Stimulated activated CD4-positive, alpha-beta T cell treated with anti-CD3 and anti-CD28 coated beads, Interleukin-1b, Interleukin-23, amount 100 ng/mL, for 1 hour (primary cell): ENCODE data around the gene NAA20.
"Not testable (repeated sequence)": the region's sequence is repeated elsewhere in the genome, so short reads cannot be mapped to it uniquely, and the experiment has no call there.

Source experiments
- DNase-seq, 2 donors: peaks; one replicate each; pipeline ENCODE4 v3.0.0-alpha.2; 2020; ENCODE audit warnings: low read depth in 2 of 2

NAA20 gene

DNA sequence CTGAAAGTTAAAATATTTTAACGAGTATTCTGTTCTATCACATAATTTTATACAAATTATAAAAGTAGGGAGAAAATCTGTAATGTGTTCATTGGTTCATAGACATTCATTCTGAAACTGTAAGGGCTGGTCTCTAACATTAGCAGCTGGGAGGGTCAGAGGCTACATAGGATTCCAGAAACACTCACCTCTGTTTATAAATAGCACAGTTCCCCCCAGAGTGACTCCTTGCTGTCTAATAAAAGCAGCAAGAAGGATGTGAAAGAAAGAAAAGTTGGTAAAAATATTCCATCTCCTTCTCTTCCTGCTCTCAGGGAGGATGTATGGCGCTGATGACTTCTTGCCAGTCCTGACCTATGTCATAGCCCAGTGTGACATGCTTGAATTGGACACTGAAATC lies 25.3 kb upstream of the NAA20 start:
- DNase-seq, result no peak

DNA sequence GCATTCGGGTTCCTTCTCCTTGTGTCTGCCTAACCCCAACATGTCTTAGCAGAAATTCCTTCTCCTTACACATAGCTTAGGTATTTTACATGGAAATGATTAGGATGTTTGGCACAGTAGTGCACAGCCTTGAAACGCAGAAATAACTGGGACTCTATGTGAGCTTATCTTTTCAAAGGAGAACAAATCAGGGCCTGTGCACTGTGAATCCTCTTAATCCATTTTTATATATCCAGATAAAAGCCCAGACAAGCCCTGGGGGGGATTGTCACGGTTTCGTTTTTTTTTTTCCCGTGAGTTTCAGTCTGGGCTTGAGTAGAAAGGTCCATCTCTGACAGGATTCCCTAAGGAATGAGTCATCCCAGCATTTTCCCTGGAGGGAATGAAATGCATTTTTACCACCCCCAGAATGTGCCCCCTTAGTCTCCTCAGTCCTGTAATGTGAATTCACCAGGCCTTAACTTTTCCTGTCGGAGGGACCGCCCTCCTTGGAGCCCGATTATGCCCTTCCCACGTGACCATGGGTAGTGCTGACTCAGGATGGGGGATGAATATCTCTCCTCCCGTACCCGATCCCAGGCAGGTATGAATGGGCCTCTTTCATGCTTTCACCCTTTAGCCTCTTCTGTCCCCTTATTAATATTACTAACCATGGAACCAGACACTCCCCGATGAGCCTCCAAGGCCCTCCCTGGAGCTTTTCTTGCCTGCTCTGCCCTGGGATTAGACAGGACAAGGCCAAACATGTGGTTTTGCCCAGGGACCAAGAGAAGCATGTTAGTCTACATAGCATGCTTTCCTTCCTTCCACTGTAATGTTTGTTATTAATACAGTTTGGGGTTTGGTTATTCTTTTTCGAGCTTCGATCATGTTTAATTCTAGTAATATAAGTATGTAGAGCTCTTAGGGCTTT lies 23.9 kb upstream of the NAA20 start:
- DNase-seq, result no peak

DNA sequence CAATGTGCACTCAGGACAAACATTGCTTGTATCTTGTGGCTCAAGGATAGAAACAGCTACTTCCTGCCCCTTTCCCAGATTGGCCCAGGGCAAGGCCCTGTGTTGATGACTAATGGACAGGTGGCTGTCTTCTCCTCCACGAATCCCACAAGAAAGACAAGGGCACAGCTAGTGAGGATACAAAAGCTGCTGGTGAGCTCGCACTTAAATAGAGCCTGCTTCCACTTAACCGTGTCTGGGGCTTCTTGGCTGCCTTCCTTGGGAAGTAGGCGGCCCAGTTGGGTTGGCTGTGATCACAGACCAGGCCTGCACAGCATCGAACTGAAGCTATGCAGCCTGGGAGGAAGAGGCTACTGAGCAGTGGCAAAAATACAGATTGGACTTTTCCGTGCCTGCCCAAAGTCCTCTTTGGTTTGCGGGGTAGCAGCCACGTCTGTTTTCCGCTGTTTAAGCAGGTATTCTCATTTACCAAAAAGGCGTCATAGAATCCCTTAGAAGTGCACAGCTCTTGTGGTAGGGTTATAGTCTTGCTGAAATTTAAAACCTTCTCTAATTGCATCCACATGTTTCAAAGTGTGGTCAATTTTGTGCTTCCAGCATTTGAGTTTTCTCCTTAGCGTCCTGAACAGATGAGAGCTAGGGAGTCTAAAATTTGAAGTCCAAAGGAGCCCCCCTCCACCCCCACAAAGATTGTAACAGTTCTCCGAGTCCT lies 23.0 kb upstream of the NAA20 start:
- DNase-seq, result no peak

DNA sequence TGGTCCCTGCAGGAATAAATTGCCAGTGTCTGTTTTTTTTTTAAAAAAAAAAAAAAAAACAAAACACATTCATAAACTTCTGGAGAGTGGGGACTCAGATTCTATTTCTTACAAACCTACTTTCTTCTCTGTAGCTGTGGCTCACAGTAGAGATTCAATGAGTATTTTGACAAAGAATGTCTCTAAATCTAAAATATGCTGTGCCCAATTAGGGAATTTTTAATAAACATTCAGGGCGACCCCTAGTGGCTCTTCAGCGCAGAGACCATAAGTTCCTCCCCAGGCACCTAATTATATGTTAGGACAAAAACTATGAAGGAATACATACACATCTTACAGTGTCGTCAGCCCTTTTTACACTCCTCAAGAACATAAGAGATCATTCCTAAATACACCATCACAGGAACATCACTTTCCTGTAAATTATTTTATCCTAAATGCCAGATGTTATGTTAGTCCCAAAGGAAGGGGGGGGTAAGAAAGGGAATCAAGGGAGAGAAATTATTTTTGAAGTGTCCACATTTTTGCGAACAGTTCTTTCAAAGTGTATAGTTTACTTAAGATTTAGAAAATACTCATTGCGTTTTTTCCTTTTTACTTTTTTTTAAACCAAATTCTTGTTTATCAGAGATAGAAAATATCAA lies 21.8 kb upstream of the NAA20 start:
- DNase-seq, result no peak

DNA sequence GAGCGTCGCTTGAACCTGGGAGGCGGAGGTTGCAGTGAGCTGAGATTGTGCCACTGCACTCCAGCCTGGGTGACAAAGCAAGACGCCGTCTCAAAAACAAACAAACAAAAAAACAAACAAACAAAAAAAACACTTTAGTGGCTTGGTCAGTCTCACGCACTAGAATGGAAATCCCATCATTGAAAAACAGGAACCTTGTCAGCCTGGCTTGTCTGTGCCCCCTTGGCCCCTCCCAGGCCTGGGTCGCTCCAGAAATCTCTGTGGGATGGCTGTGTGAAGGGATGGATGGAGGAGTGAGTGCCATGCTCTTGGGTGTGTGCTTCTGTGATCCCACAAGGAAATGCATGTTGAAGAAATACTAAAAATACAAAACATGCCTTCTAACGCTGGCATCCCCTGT lies 20.9 kb upstream of the NAA20 start:
- no peak for DNase-seq

DNA sequence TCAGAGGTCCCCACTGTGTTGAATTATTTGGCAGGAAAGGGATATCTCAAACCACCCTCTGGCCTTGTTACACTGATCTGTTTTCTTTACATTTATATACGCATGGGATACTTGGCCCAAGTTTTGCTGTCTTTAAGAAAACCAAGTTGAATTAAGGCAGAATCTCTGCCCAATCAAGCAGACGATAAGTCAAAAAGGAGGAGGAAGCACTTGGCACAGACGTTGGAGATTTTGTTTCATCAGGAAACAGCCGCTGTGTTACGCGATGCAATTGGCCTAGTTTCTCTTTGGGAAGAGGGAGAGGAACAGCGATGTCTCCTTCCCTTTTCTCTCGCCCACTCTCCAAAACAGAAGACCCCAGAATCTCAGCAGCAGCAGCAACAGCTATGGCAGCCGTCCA lies 20.2 kb upstream of the NAA20 start:
- no peak for DNase-seq

DNA sequence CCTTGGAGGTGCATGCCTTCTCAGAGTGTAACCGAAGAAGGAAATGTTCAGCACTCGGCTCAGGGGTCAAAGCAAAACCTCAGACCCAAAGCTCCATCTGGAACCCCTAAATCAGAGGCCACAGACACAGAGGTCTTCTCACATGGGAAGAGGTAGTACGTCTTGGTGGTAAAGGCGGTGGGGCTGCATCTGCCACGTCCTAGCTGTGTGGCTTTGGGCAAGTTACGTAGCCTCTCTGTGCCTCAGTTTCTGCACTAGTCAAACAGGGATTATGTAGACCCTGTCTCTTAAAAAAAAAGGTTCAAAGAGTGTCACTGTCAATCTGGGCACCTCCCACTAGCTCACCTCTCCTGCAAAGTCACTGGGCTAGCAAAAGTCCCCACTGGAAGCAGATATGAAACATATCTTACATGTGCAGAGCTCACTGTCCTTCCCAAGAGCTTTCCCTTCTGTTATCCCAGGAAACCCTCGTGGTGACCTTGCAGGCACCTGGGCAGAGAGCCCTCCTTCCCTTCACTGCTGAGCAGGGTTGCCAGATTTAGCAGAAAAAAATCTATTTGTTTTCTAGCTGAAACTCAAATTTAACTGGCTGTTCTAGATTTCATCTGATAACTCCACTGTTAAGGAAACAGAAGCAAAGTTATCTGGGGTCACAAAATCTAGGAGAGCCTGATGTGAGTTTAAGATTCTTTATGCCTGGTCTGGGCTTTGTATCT lies 18.0 kb upstream of the NAA20 start:
- DNase-seq, result no peak

DNA sequence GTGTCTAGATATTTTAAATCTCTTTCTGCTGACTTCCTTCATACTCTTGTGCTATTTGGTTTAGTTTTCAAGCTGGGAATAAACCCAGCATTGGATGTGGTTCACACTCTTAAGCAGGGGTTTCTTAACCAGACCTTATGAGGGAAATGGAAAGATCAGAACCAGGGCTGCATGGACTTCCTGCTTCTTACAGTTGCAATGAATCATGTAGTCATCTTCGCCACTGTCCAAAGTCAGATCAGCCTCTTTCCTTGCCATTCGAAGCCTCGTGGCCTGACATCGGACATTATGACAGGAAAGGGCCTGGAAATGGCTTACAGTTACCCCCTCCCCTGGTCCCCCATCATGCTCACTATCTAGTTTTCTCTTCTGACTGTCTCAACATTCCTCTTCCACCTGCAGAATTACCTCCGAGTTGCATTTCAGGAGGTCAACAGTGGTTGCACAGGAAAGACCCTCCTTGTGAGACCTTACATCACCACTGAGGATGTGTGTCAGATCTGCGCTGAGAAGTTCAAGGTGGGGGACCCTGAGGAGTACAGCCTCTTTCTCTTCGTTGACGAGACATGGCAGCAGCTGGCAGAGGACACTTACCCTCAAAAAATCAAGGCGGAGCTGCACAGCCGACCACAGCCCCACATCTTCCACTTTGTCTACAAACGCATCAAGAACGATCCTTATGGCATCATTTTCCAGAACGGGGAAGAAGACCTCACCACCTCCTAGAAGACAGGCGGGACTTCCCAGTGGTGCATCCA lies 16.8 kb upstream of the NAA20 start:
- DNase-seq, result no peak

DNA sequence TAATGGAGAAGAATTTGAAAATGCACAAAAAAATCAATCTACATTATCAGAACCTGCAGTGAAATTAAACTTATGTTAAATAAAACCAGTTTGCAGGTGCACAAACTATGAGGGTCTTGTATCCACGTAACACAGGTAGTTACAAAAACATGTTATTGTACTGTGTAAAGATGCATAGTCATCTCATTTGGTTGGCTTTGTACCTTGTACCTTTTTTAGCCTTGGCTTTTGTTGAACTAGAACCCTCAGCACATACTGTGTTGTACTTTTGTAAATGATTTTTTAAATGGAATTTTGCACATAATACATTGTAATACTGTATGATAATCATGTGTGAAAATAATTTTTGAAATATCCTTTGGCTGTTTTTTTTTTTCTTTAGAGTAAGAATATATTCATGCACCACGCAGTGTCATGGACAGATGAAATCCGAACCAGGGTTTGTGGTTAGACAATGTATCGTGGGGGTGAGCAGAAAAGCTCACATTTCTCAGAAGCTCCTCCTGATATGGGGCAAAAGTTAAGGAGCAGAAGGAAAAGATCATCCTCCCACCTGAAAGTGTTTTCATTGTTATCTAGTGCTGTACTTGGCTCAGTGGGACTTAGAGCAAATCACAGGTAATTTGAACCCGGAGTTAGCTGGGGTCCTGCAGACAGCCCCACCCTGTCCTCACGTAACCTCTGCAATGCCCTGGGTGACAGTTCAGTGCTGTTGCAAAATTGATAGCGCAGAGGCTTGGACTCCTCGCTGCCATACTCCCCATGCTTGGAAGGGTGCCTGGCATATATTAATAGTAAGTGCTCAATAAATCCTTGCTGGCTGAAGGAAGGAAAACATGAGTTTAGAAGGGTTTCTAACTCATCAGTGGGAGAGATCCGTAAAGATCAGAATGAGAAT lies 14.8 kb upstream of the NAA20 start:
- no peak for DNase-seq

DNA sequence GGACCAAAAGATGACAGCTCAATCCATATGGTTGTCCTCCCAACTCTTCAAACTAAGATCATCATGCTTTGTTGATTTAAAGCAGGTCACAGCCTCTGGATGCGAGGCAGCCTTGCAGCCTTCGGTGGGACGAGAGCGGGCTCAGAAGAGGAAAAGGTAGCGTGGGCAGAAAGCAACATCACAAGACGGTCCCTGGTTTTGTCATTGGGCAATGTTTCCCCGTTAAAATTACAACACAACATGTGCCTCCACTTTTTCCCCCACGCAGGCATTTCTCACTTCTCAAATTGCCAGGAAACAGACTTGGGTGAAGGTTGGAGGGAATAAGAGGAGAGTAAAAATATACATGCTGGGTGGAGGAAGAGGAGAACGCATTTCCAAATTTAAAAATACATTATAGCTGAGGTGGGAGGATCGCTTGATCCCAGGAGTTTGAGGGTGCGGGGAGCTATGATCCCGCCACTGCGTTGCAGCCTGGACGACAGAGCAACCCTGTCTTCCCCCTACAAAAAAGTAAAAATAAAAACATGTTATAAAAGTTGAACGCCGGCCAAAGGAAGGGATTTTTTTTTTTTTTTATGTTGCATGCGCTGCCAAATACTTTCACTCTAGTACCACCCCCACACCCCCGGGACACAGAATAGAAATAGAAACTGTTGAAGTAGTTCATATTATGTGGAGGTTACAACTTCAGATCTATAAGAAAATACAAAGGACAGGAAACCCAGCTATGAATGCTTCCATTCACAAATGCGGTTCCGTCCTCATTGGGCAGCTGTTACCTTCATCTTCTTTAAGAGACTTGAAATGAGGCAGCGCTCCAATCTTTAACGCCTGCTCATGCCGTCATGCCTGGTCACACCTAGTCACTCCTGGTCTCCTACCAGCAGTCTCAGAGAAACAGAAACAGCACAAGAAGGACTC lies 13.9 kb upstream of the NAA20 start:
- no peak for DNase-seq

DNA sequence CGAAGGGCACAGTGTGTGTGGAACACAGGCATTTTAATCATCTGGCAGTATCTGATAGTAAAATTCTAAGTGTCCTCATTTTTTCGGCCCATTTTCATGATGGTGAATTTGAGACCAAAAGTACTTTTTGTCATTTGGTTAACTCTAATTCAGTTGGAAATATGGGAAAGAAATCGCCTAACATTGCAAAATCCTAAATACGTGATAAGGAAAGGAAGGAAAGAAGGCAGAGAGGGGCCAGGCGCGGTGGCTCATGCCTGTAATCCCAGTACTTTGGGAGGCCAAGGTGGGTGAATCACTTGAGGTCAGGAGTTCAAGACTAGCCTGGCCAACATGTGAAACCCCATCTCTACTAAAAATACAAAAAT lies 13.2 kb upstream of the NAA20 start:
- not testable (repeated sequence) for DNase-seq

DNA sequence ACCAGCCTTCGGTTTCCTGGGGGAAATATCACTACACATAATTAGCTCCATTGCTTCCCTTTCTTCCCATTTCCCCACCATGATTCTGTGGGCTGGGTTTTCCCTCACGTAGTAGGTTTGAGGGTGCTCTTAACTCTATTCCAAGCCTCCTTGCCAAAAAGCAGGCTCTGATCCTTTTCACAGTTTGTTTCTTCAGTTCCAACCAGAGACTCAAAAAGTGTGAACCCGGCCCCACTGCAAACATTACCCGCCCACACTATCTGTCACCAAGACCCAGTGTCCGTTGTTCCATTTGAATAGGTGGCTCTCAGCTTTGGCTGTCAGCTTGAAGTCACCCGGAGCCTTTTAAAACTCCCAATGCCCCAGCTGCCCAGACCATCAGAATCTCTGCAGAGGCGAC lies 11.8 kb upstream of the NAA20 start:
- no peak for DNase-seq

DNA sequence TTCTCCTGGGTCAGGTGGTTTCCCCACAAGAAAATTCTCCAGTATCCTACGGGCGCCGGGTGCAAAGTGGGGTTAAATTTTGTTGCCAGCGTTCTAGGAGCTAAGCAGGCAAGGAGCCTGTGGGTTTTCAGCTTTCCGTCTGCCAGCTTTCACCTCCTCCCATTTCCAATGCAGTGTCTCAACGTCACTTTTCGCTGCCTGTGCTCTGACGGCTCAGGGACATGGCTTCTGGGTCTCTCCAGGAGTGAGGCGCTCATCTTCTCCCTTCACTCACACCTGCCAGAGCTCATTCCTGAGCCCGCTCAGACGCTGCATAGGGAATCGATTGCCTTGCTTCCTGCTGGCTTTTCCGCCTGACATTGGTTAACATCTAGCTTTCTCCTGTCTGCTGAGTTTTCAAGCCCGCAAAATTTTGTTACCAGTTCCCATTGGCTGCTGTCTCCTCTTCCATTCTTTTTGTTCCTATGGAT lies 7.3 kb upstream of the NAA20 start:
- DNase-seq, result no peak

DNA sequence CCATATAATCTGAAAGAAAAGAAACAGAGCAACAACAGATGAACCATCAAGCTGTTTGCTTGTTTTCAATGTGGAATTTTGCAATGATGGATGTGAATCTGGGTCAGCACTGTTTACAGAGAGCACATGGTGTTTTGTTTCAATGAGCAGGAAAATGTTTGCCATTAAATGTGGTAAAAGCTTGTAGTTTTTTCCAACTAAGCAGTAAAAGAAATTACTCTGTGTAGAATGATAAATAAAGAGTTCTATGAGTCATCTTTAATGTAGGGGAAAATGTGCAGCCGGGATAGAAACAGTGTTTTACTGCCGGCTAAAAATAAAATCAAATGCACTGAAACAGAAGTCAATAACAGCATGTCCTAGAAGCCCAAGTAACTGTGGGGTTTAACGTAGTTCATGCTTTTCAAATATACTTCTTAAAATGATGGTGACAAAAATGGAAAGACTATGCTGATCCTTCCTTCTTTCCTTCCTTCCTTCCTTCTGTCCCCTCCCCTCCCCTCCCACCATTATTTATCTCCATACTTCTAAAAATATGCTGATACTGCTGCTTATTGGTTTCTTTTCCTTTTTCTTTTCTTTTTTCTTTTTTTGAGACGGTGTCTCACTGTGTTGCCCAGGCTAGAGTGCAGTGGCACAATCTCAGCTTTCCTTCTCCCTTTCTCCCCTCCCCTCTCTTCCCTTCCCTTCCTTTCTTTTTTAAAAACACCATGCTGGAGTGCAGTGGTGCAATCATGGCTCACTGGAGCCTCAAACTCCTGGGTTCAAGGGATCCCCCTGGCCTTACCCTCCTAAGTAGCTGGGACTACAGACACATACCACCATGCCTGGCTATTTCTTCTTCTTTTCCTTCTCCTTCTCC lies 6.3 kb upstream of the NAA20 start:
- DNase-seq, result no peak

DNA sequence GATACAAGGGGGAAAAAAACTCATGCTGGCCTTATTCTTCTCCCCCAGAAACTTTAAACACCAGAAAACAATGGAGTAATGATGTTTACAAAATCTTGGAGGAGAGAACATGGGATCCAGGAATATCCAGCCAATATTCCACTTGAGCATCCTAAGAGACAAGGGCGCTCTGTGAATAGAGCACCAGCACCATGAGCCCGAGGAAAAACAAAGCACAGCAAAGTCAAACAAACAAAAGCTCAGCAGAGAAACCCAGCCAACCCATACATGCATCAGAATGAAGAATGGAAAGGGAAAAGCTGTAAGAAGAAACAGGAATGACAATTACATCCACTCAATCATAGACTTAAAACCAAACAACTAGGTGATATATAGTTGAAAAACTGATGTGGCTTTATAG lies 4.6 kb upstream of the NAA20 start:
- no peak for DNase-seq

DNA sequence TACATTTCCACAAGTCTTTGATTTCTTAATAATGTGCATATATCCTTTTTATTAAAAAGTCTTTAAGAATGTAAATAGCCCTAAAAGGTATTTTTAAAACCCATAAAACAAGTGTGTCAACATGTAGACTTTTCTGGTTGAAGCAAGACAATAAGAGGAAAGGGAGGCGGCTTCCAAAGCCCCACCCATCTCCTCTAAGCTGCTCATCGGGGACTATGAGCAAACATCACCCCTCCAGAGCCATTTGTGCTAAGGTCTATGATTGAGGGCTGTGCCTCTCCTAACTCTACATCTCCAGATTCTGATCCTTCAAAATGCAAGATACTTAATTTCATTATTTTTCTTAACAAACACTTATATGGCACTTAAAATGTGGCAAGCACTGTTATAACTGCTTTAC lies 2.5 kb upstream of the NAA20 start:
- DNase-seq, result no peak

DNA sequence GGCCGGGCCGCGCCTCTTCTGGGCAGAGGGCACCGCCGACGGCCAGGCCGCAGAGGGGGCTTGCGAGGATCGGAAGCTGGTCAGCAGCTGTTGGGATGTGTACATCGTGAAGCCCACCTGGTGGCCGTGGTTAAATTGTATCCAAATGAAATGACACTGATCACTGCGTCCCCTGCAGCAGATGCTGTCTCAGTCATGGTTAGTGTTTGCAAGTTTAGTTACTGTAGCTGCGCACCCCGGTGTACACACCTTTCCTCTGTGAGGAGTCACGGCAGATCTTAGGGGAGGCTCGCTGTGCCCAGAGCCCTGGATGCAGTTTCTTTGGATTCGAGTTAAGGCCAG lies 653 bp downstream of the NAA20 start:
- DNase-seq, result no peak

DNA sequence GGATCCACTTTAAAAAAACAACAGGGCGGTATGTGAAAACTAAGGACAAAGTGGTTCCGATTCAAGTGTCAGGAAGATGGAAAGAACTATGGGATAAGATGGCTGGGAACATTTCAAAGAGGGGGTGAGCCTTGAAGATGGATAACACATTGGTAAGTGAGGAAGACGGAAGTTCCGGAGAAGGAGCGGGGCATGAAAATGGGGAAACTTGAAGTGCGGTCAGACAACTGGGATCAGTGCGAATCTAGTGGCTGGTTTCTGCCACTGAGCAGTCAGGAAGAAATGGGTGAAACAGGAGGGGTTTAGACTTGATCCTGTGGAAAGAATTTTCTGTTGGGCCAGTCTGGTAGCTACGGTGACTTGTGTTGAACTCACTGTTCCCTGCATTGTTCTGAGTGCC lies 1.2 kb downstream of the NAA20 start:
- DNase-seq, result no peak
